D721Med (cell line): ENCODE results near the gene TMEM52.
A peak's percentile ranks its signal among the peaks of the same experiment; 100 is the strongest.

ENCODE experiments used
- DNase-seq: peaks from one replicate; pipeline ENCODE4 v3.0.0; 2011; ENCODE audit warnings: low spot score; ENCODE audit not compliant: insufficient read length
- FAIRE-seq: peaks from 2 replicates; lab custom pipeline; 2011; peaks lifted over from hg19 to GRCh38; lab: Jason Lieb, UNC
- TF ChIP-seq, protein P1 (sequence below): IDR thresholded peaks from 2 replicates; pipeline ENCODE4 v1.5.1; 2012; ENCODE audit warnings: mild to moderate bottlenecking, control low read depth; ENCODE audit not compliant: insufficient read depth; ENCODE audit errors: missing control alignments

The TMEM52 gene

DNA sequence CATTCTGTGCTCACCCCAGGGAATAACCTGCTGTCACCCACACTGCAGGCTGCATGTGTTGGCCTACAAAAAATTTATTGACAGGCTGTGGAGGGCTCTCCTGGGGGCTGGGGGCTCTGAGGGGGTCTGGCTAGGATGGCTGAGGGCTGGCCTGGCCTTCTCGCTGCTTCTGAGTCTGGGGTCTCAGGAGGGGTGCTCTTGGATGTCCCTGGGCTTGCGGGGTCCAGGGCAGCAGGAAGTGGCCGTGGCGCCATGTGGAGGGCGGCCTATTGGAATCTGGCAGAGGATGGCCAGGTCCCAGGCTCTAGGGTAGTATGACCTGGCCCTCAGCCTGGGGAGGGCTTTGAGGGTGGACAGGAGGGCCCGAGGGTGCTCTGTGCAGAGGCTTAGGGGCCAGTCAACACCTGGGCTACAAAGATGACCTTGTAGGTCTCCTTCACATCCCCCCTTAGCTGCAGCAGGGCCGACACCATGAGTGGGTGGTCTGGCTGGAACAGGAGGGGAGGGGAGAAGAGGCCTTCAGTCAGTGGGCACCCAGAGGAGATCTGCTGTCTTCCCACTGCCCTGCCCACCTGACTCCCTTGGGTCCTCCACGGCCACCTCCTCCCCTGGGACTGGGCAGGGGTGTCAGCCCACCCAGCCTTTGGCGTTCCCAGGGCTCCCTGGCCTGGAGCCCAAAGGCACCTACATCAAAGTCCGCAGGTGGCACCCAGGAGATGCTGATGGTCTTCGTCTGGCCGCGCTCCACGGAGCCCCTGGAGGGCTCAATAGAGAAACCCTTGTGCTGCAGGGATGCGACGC, 3.0 kb upstream of the TMEM52 start:
- FAIRE-seq (no peak), DNase-seq (no peak)
- TF ChIP-seq, protein P1, sequence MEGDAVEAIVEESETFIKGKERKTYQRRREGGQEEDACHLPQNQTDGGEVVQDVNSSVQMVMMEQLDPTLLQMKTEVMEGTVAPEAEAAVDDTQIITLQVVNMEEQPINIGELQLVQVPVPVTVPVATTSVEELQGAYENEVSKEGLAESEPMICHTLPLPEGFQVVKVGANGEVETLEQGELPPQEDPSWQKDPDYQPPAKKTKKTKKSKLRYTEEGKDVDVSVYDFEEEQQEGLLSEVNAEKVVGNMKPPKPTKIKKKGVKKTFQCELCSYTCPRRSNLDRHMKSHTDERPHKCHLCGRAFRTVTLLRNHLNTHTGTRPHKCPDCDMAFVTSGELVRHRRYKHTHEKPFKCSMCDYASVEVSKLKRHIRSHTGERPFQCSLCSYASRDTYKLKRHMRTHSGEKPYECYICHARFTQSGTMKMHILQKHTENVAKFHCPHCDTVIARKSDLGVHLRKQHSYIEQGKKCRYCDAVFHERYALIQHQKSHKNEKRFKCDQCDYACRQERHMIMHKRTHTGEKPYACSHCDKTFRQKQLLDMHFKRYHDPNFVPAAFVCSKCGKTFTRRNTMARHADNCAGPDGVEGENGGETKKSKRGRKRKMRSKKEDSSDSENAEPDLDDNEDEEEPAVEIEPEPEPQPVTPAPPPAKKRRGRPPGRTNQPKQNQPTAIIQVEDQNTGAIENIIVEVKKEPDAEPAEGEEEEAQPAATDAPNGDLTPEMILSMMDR: no peak

DNA sequence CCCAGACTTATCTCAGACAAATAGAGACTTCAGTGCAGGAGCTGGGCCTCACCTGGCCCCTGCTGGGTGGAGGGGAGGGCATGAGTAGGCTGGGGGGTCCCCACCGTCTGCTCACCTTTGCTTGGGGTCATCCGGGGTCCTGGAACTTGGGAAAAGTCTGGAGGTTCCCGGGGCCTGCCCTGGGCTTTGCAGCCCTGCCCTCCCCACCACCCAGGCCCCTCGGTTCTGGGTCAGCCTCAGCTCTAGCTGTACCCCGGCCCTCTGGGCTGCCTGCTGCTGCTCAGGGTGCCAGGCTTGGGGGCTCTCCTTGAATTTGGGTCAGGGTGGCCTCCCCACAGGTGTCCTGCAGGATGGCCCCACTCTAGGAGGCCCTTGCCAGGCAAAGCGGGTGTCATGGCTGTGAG, 2.4 kb upstream of the TMEM52 start:
- TF ChIP-seq, protein P1: no peak
- no peak for DNase-seq
- no peak for FAIRE-seq

DNA sequence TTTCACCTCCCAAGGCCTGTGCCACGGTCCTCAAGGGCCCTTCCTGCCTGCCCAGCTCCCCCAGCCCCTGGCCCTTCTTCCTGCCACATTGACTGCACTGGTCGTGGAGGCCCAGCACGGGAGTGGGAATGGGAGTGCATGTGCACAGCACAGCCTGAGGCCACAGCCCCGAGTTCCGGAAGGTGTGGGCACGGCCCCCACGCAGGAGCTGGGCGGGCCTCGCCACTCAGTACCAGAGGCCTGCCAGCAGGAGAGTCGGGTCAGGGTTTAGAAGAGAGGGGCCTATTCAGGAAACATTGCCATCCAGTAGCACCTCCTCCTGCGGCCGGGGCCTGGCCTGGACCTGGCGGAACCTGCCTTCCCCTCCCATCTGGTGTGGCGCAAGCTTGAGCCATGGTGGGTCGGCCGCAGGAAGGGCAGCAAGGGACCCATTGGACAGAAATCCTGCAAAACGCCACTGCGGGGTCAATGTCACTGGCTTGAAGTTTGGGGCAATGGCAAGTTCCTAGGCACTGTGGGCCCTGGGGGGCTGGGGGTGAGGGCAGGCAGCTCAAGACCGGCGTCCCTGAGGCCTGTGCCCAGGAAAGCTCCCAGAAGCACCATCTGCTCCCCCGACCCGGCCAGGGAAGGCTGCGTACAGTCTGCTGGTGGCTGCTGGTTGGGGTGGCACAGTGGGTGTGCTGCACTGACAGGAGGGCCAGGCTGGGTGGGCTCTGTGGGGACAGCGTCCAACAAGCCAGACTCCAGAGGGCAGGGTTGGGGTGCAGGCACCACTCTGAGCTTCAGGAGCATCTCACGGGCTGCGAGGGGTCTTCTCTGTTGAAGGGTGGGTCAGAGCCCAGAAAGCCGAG, 1.8 kb upstream of the TMEM52 start:
- FAIRE-seq: no peak
- no peak for DNase-seq
- TF ChIP-seq, protein P1: no peak

DNA sequence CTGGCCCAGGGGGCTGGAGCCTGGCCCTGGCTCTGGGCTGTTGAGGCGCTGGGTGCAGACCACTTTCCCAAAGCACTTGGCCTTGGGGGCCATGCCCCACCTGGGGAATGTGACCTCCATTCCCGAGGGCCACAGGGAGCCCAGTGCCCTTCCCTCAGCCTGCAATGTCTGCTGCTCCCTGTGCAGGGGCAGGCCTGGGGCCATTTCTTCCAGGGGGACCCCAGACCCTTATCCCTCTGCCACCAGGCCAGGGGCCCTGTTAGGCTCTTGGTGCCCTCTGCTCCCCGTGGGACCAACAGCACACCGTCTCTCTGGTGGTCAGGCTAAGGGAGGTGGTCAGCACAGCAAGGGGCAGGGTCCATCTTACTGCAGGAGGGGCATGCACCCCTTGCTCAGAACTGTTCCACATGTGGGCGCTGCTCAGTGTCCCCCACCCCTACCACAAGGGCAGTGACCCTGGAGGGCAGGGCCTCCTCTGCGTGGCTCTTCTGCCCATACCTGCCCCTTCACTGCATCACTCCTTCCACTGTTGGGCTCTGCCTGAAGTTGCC, 1.1 kb upstream of the TMEM52 start:
- DNase-seq (no peak), FAIRE-seq (no peak)
- TF ChIP-seq, protein P1: no peak

DNA sequence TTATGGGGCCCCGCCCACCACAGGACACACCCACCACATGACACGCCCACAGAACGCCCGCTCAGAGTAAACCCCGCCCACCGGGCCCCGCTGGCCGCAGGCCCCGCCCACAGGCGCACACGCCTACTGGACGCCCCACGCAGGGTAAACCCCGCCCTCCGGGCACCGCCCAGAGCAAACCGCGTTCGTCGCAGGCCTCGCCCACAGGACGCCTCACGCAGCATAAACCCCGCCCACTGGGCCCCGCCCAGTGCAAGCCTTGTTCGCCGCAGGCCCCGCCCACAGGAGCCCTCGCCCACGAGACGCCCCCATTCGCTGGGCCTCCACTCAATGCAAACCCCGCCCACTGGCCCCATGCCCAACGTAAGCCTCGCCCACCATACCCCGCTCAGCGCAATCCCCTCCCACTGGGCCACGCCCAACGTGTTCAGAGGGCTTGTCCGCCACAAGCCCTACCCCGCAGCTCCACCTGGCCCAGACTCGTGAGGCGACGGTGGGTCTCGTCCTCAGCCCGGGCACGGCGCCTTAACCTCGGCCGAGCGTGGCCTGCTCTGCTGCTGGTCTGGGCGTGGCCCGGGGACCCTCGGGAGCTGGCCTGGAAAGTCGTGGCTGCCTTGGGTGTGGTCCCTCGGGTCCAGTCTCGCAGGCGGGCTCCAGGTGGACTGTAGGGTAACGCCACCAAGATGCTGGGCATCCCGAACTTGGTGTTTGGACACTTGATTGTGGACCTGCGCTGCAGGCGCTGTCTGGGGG, 401 bp upstream of the TMEM52 start:
- peak; percentile 94 for DNase-seq
- FAIRE-seq: no peak
- TF ChIP-seq, protein P1: no peak

DNA sequence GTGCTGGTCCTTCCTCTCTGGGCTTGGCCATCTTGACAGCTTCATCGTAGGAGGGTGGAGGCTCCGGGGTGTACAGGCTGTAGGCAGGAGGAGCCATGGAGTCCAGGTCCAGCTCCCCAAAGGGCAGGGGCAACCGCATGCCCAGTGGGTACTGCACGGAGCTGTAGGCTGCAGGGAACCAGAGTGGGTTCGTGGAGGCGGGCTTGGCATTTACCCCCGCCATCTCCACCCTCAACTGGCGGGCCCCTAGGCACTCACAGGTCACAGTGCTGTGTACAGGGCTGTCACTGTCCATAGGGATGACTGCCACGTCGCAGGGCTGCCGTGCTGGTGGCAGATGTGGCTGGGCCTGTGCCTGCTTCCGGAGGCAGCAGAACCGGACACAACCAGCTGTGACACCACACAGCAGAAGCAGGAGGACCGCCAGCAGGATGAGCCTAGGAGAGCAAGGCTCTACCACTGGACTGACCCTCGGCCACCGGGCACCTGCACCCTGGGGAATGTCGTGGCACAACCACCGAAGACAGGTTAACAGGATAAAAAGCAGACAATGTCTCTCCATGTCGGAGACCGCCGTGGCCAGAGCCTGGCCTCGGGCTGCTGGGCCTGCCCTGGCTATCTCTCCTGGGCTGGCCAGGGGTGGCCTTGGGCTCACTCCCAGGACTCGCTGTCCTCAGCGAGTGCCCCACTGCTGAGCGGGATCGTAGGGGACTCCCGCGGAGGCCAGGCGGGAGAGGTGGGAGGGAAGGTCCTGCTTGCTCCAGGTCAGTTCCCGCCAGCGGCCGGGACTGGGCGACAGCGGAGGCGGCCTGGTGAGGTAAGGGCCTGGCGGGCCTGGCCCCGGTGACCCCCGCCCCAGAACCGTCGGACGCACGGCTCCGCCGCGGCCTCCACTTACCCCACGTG, 831 bp downstream of the TMEM52 start:
- DNase-seq (no peak), FAIRE-seq (no peak)
- TF ChIP-seq, protein P1: no peak
